ENCODE measurements around the gene COQ8A. TPM values are rescaled to one million over a fixed set of nuclear protein-coding genes. Genes with fewer than 3 reads are reported as not detected.

COQ8A gene
- total and polyA plus RNA-seq, 10 of the 15 experiments (the other 5 are each of a cell fraction or from before 2014, with no cell fraction given) = 0.72 to 24.8 (median 12.1) TPM

DNA sequence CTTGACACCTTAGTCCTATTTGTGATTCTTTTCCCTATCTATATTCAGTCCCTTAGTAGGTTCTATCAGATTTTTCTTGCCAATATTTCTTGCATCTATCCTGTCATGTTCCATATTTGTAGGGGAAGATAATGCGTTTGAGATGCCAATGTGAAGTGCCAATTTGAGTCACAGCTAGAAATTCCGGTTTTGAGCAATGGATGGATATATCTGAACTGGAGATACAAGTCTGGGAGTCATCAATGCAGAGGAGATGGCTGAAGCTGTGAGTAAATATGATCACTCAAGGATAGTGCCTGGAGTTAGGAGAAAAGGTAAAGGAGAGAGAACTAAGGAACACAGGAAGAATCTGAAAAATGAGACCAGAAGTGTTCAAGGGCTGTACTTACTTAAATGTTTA, 93.8 kb downstream of the COQ8A start:
- H3K36me3 ChIP-seq (ENCODE audit: control insufficient read depth in 2 of 2, insufficient read depth in 2 of 2, low read length in 1 of 2) = no peaks in the 10 kb centered on the region
- ChIA-PET CTCF (no interaction called here), SMC1A (ENCODE audit: uncharacterized antibody, unreplicated experiment) (no interaction called here), POLR2A (no interaction called here), RAD21 (ENCODE audit: unreplicated experiment) (no interaction called here)
- H2AFZ ChIP-seq (ENCODE audit: control insufficient read depth, low read depth, low read length) = no peak overlapping the region
- no peaks in the 10 kb centered on the region for H4K20me1 ChIP-seq (ENCODE audit: control insufficient read depth, insufficient read depth)
- H3K79me2 ChIP-seq (ENCODE audit: control insufficient read depth, insufficient read depth, low read length) = no peaks in the 10 kb centered on the region
- intact Hi-C loops (cut with micrococcal nuclease; ENCODE audit: unreplicated experiment) (loop anchor here (5.0 kb wide), 1 partner anchor 117 kb away; no protein-coding TSS in a partner anchor), in situ Hi-C loops (cut with MboI) (no loop called here)
- FAIRE-seq (no peak), DNase-seq (ENCODE audit: low read depth, low spot score) (no peak), ATAC-seq (no peak)
- no peak overlapping the region for H3K27ac ChIP-seq (ENCODE audit: control insufficient read depth, insufficient read depth)
- WGBS (ENCODE audit: insufficient coverage, insufficient replicate concordance, low lambda C conversion rate, missing lambda C conversion rate) = 31% methylated on average over 2 of the region's 2 CpGs
- no peaks in the 10 kb centered on the region for H3K27me3 ChIP-seq (replicated peaks in 1 of 2; ENCODE audit: control insufficient read depth in 2 of 2, insufficient read depth in 2 of 2, low read length in 1 of 2)
- no peaks in the 10 kb centered on the region for H3K4me1 ChIP-seq (ENCODE audit: control insufficient read depth, insufficient read depth, low read length)
- H3K4me2 ChIP-seq (ENCODE audit: control insufficient read depth, insufficient read depth) = no peak overlapping the region
- no peaks in the 10 kb centered on the region for H3K9me3 ChIP-seq (replicated peaks; ENCODE audit: control insufficient read depth, insufficient read depth, low read length)
- no TSS peak for BruUV-seq (replicated peaks)
- H3K9ac ChIP-seq (ENCODE audit: control insufficient read depth, insufficient read depth, low read length) = no peak overlapping the region
- H3K4me3 ChIP-seq = no peak overlapping the region
- TF ChIP-seq SMARCA5 (IDR thresholded peaks at IDR 0.05) (no peak), MYB (IDR thresholded peaks at IDR 0.05; ENCODE audit: borderline replicate concordance, low read depth, low read length) (no peak), FOXK2 (IDR thresholded peaks at IDR 0.05) (no peak), CEBPZ (IDR thresholded peaks at IDR 0.05; ENCODE audit: low read depth, low read length) (no peak), WRNIP1 (IDR thresholded peaks at IDR 0.05; ENCODE audit: borderline replicate concordance, low read depth, low read length) (no peak), IRF5 (IDR thresholded peaks at IDR 0.05; ENCODE audit: borderline replicate concordance) (no peak)
- TF ChIP-seq, protein P1, sequence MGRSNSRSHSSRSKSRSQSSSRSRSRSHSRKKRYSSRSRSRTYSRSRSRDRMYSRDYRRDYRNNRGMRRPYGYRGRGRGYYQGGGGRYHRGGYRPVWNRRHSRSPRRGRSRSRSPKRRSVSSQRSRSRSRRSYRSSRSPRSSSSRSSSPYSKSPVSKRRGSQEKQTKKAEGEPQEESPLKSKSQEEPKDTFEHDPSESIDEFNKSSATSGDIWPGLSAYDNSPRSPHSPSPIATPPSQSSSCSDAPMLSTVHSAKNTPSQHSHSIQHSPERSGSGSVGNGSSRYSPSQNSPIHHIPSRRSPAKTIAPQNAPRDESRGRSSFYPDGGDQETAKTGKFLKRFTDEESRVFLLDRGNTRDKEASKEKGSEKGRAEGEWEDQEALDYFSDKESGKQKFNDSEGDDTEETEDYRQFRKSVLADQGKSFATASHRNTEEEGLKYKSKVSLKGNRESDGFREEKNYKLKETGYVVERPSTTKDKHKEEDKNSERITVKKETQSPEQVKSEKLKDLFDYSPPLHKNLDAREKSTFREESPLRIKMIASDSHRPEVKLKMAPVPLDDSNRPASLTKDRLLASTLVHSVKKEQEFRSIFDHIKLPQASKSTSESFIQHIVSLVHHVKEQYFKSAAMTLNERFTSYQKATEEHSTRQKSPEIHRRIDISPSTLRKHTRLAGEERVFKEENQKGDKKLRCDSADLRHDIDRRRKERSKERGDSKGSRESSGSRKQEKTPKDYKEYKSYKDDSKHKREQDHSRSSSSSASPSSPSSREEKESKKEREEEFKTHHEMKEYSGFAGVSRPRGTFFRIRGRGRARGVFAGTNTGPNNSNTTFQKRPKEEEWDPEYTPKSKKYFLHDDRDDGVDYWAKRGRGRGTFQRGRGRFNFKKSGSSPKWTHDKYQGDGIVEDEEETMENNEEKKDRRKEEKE (IDR thresholded peaks at IDR 0.05) = no peak
- TF ChIP-seq, protein P2, sequence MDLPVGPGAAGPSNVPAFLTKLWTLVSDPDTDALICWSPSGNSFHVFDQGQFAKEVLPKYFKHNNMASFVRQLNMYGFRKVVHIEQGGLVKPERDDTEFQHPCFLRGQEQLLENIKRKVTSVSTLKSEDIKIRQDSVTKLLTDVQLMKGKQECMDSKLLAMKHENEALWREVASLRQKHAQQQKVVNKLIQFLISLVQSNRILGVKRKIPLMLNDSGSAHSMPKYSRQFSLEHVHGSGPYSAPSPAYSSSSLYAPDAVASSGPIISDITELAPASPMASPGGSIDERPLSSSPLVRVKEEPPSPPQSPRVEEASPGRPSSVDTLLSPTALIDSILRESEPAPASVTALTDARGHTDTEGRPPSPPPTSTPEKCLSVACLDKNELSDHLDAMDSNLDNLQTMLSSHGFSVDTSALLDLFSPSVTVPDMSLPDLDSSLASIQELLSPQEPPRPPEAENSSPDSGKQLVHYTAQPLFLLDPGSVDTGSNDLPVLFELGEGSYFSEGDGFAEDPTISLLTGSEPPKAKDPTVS (IDR thresholded peaks at IDR 0.05; ENCODE audit: low read depth, low read length) = no peak
- TF ChIP-seq, protein P3, sequence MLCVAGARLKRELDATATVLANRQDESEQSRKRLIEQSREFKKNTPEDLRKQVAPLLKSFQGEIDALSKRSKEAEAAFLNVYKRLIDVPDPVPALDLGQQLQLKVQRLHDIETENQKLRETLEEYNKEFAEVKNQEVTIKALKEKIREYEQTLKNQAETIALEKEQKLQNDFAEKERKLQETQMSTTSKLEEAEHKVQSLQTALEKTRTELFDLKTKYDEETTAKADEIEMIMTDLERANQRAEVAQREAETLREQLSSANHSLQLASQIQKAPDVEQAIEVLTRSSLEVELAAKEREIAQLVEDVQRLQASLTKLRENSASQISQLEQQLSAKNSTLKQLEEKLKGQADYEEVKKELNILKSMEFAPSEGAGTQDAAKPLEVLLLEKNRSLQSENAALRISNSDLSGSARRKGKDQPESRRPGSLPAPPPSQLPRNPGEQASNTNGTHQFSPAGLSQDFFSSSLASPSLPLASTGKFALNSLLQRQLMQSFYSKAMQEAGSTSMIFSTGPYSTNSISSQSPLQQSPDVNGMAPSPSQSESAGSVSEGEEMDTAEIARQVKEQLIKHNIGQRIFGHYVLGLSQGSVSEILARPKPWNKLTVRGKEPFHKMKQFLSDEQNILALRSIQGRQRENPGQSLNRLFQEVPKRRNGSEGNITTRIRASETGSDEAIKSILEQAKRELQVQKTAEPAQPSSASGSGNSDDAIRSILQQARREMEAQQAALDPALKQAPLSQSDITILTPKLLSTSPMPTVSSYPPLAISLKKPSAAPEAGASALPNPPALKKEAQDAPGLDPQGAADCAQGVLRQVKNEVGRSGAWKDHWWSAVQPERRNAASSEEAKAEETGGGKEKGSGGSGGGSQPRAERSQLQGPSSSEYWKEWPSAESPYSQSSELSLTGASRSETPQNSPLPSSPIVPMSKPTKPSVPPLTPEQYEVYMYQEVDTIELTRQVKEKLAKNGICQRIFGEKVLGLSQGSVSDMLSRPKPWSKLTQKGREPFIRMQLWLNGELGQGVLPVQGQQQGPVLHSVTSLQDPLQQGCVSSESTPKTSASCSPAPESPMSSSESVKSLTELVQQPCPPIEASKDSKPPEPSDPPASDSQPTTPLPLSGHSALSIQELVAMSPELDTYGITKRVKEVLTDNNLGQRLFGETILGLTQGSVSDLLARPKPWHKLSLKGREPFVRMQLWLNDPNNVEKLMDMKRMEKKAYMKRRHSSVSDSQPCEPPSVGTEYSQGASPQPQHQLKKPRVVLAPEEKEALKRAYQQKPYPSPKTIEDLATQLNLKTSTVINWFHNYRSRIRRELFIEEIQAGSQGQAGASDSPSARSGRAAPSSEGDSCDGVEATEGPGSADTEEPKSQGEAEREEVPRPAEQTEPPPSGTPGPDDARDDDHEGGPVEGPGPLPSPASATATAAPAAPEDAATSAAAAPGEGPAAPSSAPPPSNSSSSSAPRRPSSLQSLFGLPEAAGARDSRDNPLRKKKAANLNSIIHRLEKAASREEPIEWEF (IDR thresholded peaks at IDR 0.05; ENCODE audit: insufficient replicate concordance, low read depth, low read length) = no peak

Measured in GM12878 (cell line).